NT2/D1 (cell line): ENCODE data around the gene VEGFD.

Experiments
- SUZ12 ChIP-seq: IDR thresholded peaks from 2 replicates; pipeline ENCODE4 v1.6.1; 2011; ENCODE audit not compliant: insufficient read length, insufficient read depth; ENCODE audit errors: extremely low read depth
- YY1 ChIP-seq: IDR thresholded peaks from 2 replicates; pipeline ENCODE4 v1.6.1; 2011; ENCODE audit not compliant: insufficient read length, insufficient read depth
- ZNF274 ChIP-seq: IDR thresholded peaks from 2 replicates; pipeline ENCODE4 v1.6.1; 2011; ENCODE audit warnings: mild to moderate bottlenecking, low read depth, low read length

DNA sequence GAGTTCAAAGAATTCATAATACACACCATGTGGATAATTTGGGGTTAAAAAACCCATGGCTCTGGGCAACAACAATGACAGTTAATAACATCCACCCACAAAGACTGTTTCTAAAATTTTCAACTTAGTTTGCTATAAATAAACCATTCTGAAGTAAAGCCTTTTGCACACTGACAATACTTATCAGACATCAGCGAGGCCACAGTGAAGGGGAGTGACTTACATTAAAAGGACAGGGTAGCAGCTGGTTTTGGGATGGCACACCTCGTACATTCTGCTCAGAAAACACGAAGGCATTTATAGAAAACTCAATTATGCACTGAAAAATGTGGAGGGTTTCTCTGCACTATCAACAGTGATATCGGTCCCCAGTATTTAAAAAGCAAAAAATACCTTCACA is 63.9 kb downstream of the VEGFD start:
- no peak for TF ChIP-seq ZNF274
- no peak for TF ChIP-seq SUZ12
- no peak for TF ChIP-seq YY1
